Activated CD4-positive, alpha-beta T cell treated with anti-CD3 and anti-CD28 coated beads for 4 hours (primary cell): ENCODE results near the gene PTPRN2.

ENCODE experiments used
- DNase-seq, 2 donors: peaks; one replicate each; pipeline ENCODE4 v3.0.0-alpha.2; 2020

The PTPRN2 gene

GRCh38 chr7:158486919-158487318 is 100.7 kb downstream of the PTPRN2 start:
- DNase-seq, result no peak

- DNase-seq, result no peak
These were observed 102.7 kb downstream of the PTPRN2 start for GRCh38 chr7:158484801-158485531.

GRCh38 chr7:158482480-158482879 is 105.1 kb downstream of the PTPRN2 start:
- DNase-seq, result no peak

- no peak for DNase-seq
These were observed 108.0 kb downstream of the PTPRN2 start for GRCh38 chr7:158479664-158480025.

- no peak for DNase-seq
These were observed 108.5 kb downstream of the PTPRN2 start for GRCh38 chr7:158479021-158479663.

GRCh38 chr7:158477866-158478265 is 109.8 kb downstream of the PTPRN2 start:
- DNase-seq, result no peak

GRCh38 chr7:158476331-158476932 is 111.2 kb downstream of the PTPRN2 start:
- no peak for DNase-seq

- DNase-seq, result no peak
These were observed 112.0 kb downstream of the PTPRN2 start for GRCh38 chr7:158475679-158476052.

- no peak for DNase-seq
These were observed 112.5 kb downstream of the PTPRN2 start for GRCh38 chr7:158475036-158475678.

- DNase-seq, result no peak
These were observed 113.1 kb downstream of the PTPRN2 start for GRCh38 chr7:158474488-158474887.

- no peak for DNase-seq
These were observed 113.7 kb downstream of the PTPRN2 start for GRCh38 chr7:158473946-158474345.

GRCh38 chr7:158473221-158473620 is 114.4 kb downstream of the PTPRN2 start:
- DNase-seq, result no peak

GRCh38 chr7:158472596-158472995 is 115.0 kb downstream of the PTPRN2 start:
- no peak for DNase-seq

GRCh38 chr7:158471716-158472115 is 115.9 kb downstream of the PTPRN2 start:
- no peak for DNase-seq

- DNase-seq, result no peak
These were observed 117.3 kb downstream of the PTPRN2 start for GRCh38 chr7:158470336-158470735.

- no peak for DNase-seq
These were observed 118.1 kb downstream of the PTPRN2 start for GRCh38 chr7:158469396-158470051.

- no peak for DNase-seq
These were observed 118.8 kb downstream of the PTPRN2 start for GRCh38 chr7:158468700-158469296.

GRCh38 chr7:158468181-158468580 is 119.4 kb downstream of the PTPRN2 start:
- DNase-seq, result no peak

- DNase-seq, result no peak
These were observed 120.1 kb downstream of the PTPRN2 start for GRCh38 chr7:158467562-158467961.

- no peak for DNase-seq
These were observed 124.3 kb downstream of the PTPRN2 start for GRCh38 chr7:158463317-158463716.

GRCh38 chr7:158461824-158462223 is 125.8 kb downstream of the PTPRN2 start:
- no peak for DNase-seq

GRCh38 chr7:158460665-158461064 is 127.0 kb downstream of the PTPRN2 start:
- no peak for DNase-seq
